ENCODE measurements around the gene GTPBP4.

Gene GTPBP4

DNA sequence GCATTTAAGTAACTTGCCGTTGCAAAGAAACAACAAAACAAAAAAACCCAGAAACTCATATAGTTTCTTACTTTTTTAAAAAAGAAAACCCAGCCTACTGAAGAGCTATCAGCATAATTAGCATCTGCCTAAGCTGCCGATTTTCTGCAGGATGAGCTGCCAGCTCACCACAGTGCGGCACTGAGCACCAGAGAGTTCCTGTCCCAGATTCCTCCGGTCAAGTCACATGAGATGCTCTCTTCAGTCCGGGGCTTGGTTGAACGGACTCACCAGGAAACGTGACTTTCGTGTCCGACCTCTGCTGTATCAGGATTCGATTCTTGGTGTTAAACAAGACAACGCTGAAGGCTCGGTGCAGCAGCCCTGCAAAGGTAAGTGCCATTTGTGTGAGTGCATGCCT, 34.2 kb downstream of the GTPBP4 start:
- no peak for DNase-seq (ENCODE audit: extremely low spot score)
- ChIA-PET POLR2A (no interaction called here), CTCF (no interaction called here)
- TF ChIP-seq SP1 (IDR thresholded peaks at IDR 0.05) (no peak), ELF4 (IDR thresholded peaks at IDR 0.05) (no peak), FOXA1 (IDR thresholded peaks at IDR 0.05) (no peak), BHLHE40 (IDR thresholded peaks at IDR 0.05; ENCODE audit: borderline replicate concordance) (no peak), FOXM1 (IDR thresholded peaks at IDR 0.05; ENCODE audit: borderline replicate concordance) (no peak), L3MBTL2 (conservative IDR thresholded peaks at IDR 0.05) (no peak), SUZ12 (IDR thresholded peaks at IDR 0.05) (no peak), NFRKB (IDR thresholded peaks at IDR 0.05) (no peak), FOXK2 (IDR thresholded peaks at IDR 0.05) (no peak), ZNF384 (IDR thresholded peaks at IDR 0.05) (no peak), CTBP1 (IDR thresholded peaks at IDR 0.05; ENCODE audit: borderline replicate concordance) (no peak), LEF1 (IDR thresholded peaks at IDR 0.05; ENCODE audit: borderline replicate concordance) (no peak), ARNT (IDR thresholded peaks at IDR 0.05) (no peak), HDGF (IDR thresholded peaks at IDR 0.05; ENCODE audit: borderline replicate concordance) (no peak), TARDBP (IDR thresholded peaks at IDR 0.05) (no peak)
- TF ChIP-seq, protein P1, sequence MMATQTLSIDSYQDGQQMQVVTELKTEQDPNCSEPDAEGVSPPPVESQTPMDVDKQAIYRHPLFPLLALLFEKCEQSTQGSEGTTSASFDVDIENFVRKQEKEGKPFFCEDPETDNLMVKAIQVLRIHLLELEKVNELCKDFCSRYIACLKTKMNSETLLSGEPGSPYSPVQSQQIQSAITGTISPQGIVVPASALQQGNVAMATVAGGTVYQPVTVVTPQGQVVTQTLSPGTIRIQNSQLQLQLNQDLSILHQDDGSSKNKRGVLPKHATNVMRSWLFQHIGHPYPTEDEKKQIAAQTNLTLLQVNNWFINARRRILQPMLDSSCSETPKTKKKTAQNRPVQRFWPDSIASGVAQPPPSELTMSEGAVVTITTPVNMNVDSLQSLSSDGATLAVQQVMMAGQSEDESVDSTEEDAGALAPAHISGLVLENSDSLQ (IDR thresholded peaks at IDR 0.05) = no peak

DNA sequence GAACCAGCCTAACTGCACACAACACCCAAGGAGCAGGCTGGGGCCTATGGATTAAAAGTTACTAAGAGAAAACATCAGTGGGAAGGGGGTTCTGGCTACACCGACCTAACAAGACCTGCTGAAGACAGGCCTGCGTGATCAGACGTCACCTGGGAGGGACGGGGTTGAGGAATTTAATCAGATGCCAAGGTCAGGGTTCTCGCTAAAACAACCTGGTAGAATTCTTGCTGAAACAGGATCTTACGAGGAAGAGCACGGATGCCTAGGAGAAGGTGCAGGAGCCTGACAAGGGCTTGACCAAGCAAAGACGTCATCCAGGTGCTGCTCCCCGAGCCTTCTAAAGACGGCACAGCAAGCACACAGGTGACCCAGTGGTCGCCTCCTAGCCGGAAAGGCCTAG, 35.9 kb downstream of the GTPBP4 start:
- DNase-seq (ENCODE audit: extremely low spot score) = no peak
- POLR2A ChIA-PET = no interaction called here
- TF ChIP-seq L3MBTL2 (conservative IDR thresholded peaks at IDR 0.05) = no peak
- no peak for TF ChIP-seq FOXM1 (IDR thresholded peaks at IDR 0.05; ENCODE audit: borderline replicate concordance)
- TF ChIP-seq FOXA1 (IDR thresholded peaks at IDR 0.05) = no peak
- no peak for TF ChIP-seq LEF1 (IDR thresholded peaks at IDR 0.05; ENCODE audit: borderline replicate concordance)
- TF ChIP-seq NFRKB (IDR thresholded peaks at IDR 0.05) = no peak
- TF ChIP-seq ZNF384 (IDR thresholded peaks at IDR 0.05) = no peak
- TF ChIP-seq FOXK2 (IDR thresholded peaks at IDR 0.05) = no peak
- CTCF ChIA-PET = no interaction called here

DNA sequence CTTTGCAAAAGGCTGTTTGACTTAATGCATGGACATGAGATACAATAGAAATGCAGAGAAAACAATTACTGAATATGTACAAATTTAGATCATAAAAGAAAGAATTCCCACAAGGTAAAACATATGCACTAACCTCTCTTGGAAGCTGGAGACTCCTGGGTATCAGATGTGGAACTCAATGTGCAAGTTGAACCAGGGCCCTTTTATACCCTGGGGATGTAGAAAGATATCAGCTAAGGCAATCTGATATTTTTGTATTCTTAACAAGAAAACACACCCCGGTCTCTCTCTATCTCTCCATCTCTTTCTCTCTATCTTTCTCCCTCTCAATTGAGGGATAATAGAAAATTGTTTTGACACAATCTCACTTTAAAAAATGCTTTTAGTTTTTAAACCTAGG, 37.4 kb downstream of the GTPBP4 start, which contains the start of gene IDI2:
IDI2 (minus strand) TSS at position 177 of the 400 bp plus-strand sequence. CDS start 1,136 bp downstream, outside the sequence.
- no peak for DNase-seq (ENCODE audit: extremely low spot score)
- ChIA-PET CTCF (no interaction called here), POLR2A (no interaction called here)
- TF ChIP-seq, protein P1 (IDR thresholded peaks at IDR 0.05) = no peak
- TF ChIP-seq ARNT (IDR thresholded peaks at IDR 0.05) (no peak), CTBP1 (IDR thresholded peaks at IDR 0.05; ENCODE audit: borderline replicate concordance) (no peak), LEF1 (IDR thresholded peaks at IDR 0.05; ENCODE audit: borderline replicate concordance) (no peak), SUZ12 (IDR thresholded peaks at IDR 0.05) (no peak), FOXA1 (IDR thresholded peaks at IDR 0.05) (no peak), SP1 (IDR thresholded peaks at IDR 0.05) (no peak), ZNF384 (IDR thresholded peaks at IDR 0.05) (no peak), TARDBP (IDR thresholded peaks at IDR 0.05) (no peak), BHLHE40 (IDR thresholded peaks at IDR 0.05; ENCODE audit: borderline replicate concordance) (no peak), HDGF (IDR thresholded peaks at IDR 0.05; ENCODE audit: borderline replicate concordance) (no peak)

DNA sequence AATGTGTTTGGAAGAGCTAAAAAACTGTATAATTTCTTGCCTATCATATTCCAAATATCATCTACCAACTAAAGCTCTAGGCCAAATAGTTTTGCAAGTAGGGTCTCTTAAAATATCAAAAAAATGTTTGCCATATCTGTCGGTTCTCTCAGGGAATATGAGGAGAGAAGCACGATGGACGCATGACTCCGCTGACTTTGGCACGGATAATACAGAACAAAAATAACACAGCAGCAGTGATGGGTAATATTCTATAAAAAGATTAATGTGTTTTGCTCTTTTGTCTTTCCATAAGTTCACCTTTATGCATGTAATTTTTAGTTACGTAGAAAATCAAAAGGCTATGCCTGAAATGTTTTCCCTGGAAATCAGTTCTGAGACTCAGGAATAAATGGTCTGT, 38.3 kb downstream of the GTPBP4 start:
- TF ChIP-seq HDGF (IDR thresholded peaks at IDR 0.05; ENCODE audit: borderline replicate concordance) (no peak), NFRKB (IDR thresholded peaks at IDR 0.05) (no peak), SUZ12 (IDR thresholded peaks at IDR 0.05) (no peak), ARNT (IDR thresholded peaks at IDR 0.05) (no peak), BHLHE40 (IDR thresholded peaks at IDR 0.05; ENCODE audit: borderline replicate concordance) (no peak), FOXA1 (IDR thresholded peaks at IDR 0.05) (no peak), SP1 (IDR thresholded peaks at IDR 0.05) (no peak), L3MBTL2 (conservative IDR thresholded peaks at IDR 0.05) (no peak), LEF1 (IDR thresholded peaks at IDR 0.05; ENCODE audit: borderline replicate concordance) (no peak), ZNF384 (IDR thresholded peaks at IDR 0.05) (no peak), FOXK2 (IDR thresholded peaks at IDR 0.05) (no peak)
- CTCF ChIA-PET = no interaction called here
- no peak for DNase-seq (ENCODE audit: extremely low spot score)
- POLR2A ChIA-PET = no interaction called here

DNA sequence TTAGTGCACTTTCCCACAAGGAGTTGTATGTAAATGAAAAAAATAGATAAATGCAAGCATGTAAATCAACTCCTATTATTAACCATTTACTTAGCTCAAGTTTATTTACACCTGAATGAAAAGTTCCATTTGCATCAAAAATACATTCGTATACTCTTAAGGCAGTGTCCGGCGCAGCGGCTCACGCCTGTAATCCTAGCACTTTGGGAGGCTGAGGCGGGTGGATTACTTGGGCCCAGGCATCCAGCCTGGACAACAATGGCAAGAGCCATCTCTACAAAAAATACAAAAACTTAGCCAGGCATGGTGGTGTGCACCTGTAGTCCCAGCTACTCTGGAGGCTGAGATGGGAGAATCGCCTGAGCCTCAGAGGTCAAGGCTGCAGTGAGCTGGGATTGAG, 41.6 kb downstream of the GTPBP4 start:
- DNase-seq (ENCODE audit: extremely low spot score) = no peak
- CTCF ChIA-PET = interaction anchor here (0.6 kb wide), 1 partner anchor 223 kb away, joined by 3 read pairs; no protein-coding TSS in a partner anchor
- TF ChIP-seq ZNF384 (IDR thresholded peaks at IDR 0.05) (no peak), TARDBP (IDR thresholded peaks at IDR 0.05) (no peak), HDGF (IDR thresholded peaks at IDR 0.05; ENCODE audit: borderline replicate concordance) (no peak), FOXA1 (IDR thresholded peaks at IDR 0.05) (no peak), L3MBTL2 (conservative IDR thresholded peaks at IDR 0.05) (no peak), LEF1 (IDR thresholded peaks at IDR 0.05; ENCODE audit: borderline replicate concordance) (no peak), ARNT (IDR thresholded peaks at IDR 0.05) (no peak), FOXK2 (IDR thresholded peaks at IDR 0.05) (no peak), BHLHE40 (IDR thresholded peaks at IDR 0.05; ENCODE audit: borderline replicate concordance) (no peak), ELF4 (IDR thresholded peaks at IDR 0.05) (no peak), SP1 (IDR thresholded peaks at IDR 0.05) (no peak), CTBP1 (IDR thresholded peaks at IDR 0.05; ENCODE audit: borderline replicate concordance) (no peak), NFRKB (IDR thresholded peaks at IDR 0.05) (no peak), FOXM1 (IDR thresholded peaks at IDR 0.05; ENCODE audit: borderline replicate concordance) (no peak), SUZ12 (IDR thresholded peaks at IDR 0.05) (no peak)
- TF ChIP-seq, protein P1 (IDR thresholded peaks at IDR 0.05) = no peak
- POLR2A ChIA-PET = no interaction called here

DNA sequence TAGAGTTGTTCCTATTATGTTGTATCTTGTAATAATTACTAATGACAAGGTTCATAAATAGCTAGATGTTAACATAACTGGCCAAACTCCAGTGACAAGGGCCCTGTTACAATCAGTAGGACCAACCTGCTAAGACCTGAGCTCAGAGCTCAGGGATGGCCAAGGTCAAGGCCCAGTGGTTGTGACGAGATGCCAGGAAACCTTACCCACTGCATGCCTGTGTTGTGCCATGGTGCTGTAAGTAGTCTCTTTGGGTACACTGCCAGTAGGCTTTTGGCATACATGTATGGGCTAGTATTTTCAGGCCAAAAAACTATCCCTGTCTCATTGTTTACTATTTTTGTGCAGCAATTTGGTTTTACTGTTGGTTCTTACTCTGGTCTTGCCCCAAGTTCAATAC, 45.4 kb downstream of the GTPBP4 start:
- CTCF ChIA-PET = no interaction called here
- POLR2A ChIA-PET = interaction anchor here (3.2 kb wide), 1 partner anchor 15 kb away, joined by 12 read pairs; the partner anchor contains the start of gene IDI1
- TF ChIP-seq SUZ12 (IDR thresholded peaks at IDR 0.05) = no peak
- TF ChIP-seq FOXK2 (IDR thresholded peaks at IDR 0.05) = no peak
- no peak for TF ChIP-seq FOXA1 (IDR thresholded peaks at IDR 0.05)
- TF ChIP-seq LEF1 (IDR thresholded peaks at IDR 0.05; ENCODE audit: borderline replicate concordance) = no peak
- DNase-seq (ENCODE audit: extremely low spot score) = no peak
